H1 (cell line): Measurements from ENCODE around the gene OR5D16. TPM values are rescaled to one million over a fixed set of nuclear protein-coding genes. Genes with fewer than 3 reads are reported as not detected.
"Not testable (repeated sequence)": the region's sequence is repeated elsewhere in the genome, so short reads cannot be mapped to it uniquely, and the experiment has no call there.

Experiments used
- CTCF ChIA-PET: fragments of 300-600 bp; sonication (Branson Sonifier 250); formaldehyde crosslinking; loops from one replicate; lab custom pipeline; 2021; ENCODE audit not compliant: partially characterized antibody; lab: Charles Lee
- POLR2A ChIA-PET: fragments of 300-600 bp; sonication (Branson Sonifier 250); formaldehyde crosslinking; loops from one replicate; lab custom pipeline; 2021; ENCODE audit warnings: inconsistent platforms; ENCODE audit not compliant: partially characterized antibody; lab: Charles Lee
- DNase-seq, 2 experiments: peaks; one replicate each; pipeline versions ENCODE4 v3.0.0 to v3.0.0-alpha.2; 2010 to 2022; ENCODE audit warnings: low spot score in 2 of 2, low read depth in 1 of 2, mixed read lengths in 1 of 2
- FAIRE-seq: peaks from 2 replicates; lab custom pipeline; 2011; peaks lifted over from hg19 to GRCh38; lab: Jason Lieb, UNC
- H2AFZ ChIP-seq: 2 replicates; pipeline ENCODE4 v1.8.1; 2012; ENCODE audit warnings: low read length, inconsistent platforms
- H2AK5ac ChIP-seq: 2 replicates; pipeline ENCODE4 v1.6.1; 2013; ENCODE audit warnings: low read depth, low read length
- H2BK120ac ChIP-seq: replicated peaks from 2 replicates; pipeline ENCODE3; 2013; ENCODE audit warnings: low read depth, low read length, inconsistent platforms
- H2BK12ac ChIP-seq: 2 replicates; pipeline ENCODE4 v1.6.1; 2013; ENCODE audit warnings: low read depth, low read length
- H2BK15ac ChIP-seq: 2 replicates; pipeline ENCODE4 v1.6.1; 2013; ENCODE audit warnings: low read length
- H2BK20ac ChIP-seq: 2 replicates; pipeline ENCODE4 v1.6.1; 2013; ENCODE audit warnings: low read length
- H2BK5ac ChIP-seq: 2 replicates; pipeline ENCODE4 v1.6.1; 2013; ENCODE audit warnings: low read depth, low read length
- H3K14ac ChIP-seq: 2 replicates; pipeline ENCODE4 v1.6.1; 2013; ENCODE audit warnings: inconsistent platforms; ENCODE audit not compliant: insufficient read length
- H3K18ac ChIP-seq: 2 replicates; pipeline ENCODE4 v1.6.1; 2013; ENCODE audit warnings: low read length; ENCODE audit errors: extremely low read depth
- H3K23ac ChIP-seq: 2 replicates; pipeline ENCODE4 v1.6.1; 2013; ENCODE audit warnings: inconsistent platforms; ENCODE audit not compliant: insufficient read length
- H3K23me2 ChIP-seq: 2 replicates; pipeline ENCODE4 v1.6.1; 2013; ENCODE audit warnings: low read depth, low read length
- H3K27ac ChIP-seq: 2 replicates; pipeline ENCODE4 v1.6.1; 2011; ENCODE audit warnings: low read depth, low read length, inconsistent platforms
- H3K27me3 ChIP-seq, 4 experiments: replicated peaks in 1 of 4; 1 replicate in 1 of 4; 2 replicates in 3 of 4; pipeline versions ENCODE4 v1.6.1 to v1.8.1; 2011 to 2013; ENCODE audit warnings: low read length in 3 of 4, mild to moderate bottlenecking in 3 of 4, inconsistent platforms in 2 of 4, mixed read lengths in 2 of 4, moderate library complexity in 1 of 4; ENCODE audit not compliant: control insufficient read depth in 3 of 4, insufficient read depth in 3 of 4; ENCODE audit errors: extremely low read depth in 1 of 4
- H3K36me3 ChIP-seq, 4 experiments: 2 replicates each; pipeline versions ENCODE4 v1.6.1 to v1.8.1; 2011 to 2013; ENCODE audit warnings: mild to moderate bottlenecking in 4 of 4, low read length in 3 of 4, moderate library complexity in 2 of 4, control low read depth in 1 of 4, inconsistent platforms in 1 of 4; ENCODE audit not compliant: insufficient read depth in 4 of 4, control insufficient read depth in 2 of 4
- H3K4ac ChIP-seq: replicated peaks from 2 replicates; pipeline ENCODE3; 2013; ENCODE audit warnings: low read length, low read depth, mixed read lengths, inconsistent platforms; ENCODE audit not compliant: insufficient read length
- H3K4me1 ChIP-seq, 4 experiments: replicated peaks in 1 of 4; 1 replicate in 1 of 4; 2 replicates in 3 of 4; pipeline versions ENCODE4 v1.6.1 to v1.8.1; 2011 to 2013; ENCODE audit warnings: low read length in 3 of 4, inconsistent platforms in 2 of 4, mixed read lengths in 1 of 4; ENCODE audit not compliant: insufficient read depth in 4 of 4, control insufficient read depth in 3 of 4
- H3K4me2 ChIP-seq, 2 experiments: 2 replicates each; pipeline versions ENCODE4 v1.6.1 to v1.8.1; 2011 to 2013; ENCODE audit warnings: low read depth in 2 of 2, low read length in 2 of 2, control low read depth in 1 of 2, inconsistent platforms in 1 of 2, mild to moderate bottlenecking in 1 of 2; ENCODE audit not compliant: insufficient read depth in 1 of 2
- H3K4me3 ChIP-seq, 4 experiments: fragments of 200-600, 300-600 bp in 1 of 4; sonication (generic), shearing (Covaris generic), sonication (Bioruptor Twin) in 1 of 4; 2 replicates each; pipeline versions ENCODE4 v1.5.1 to v1.8.1; 2011 to 2016; ENCODE audit warnings: low read length in 4 of 4, low read depth in 3 of 4, control low read depth in 2 of 4, inconsistent platforms in 2 of 4, mild to moderate bottlenecking in 2 of 4, mixed read lengths in 1 of 4, moderate library complexity in 1 of 4; ENCODE audit not compliant: insufficient read depth in 2 of 4; ENCODE audit errors: extremely low read depth in 1 of 4
- H3K56ac ChIP-seq: replicated peaks from 2 replicates; pipeline ENCODE3; 2013; ENCODE audit warnings: low read depth, mild to moderate bottlenecking, mixed read lengths, low read length, inconsistent platforms; ENCODE audit not compliant: insufficient read length
- H3K79me1 ChIP-seq: 2 replicates; pipeline ENCODE4 v1.6.1; 2013; ENCODE audit warnings: low read depth, low read length, control low read depth
- H3K79me2 ChIP-seq, 2 experiments: 2 replicates each; pipeline versions ENCODE4 v1.6.1 to v1.8.1; 2012 to 2013; ENCODE audit warnings: low read length in 2 of 2, mild to moderate bottlenecking in 2 of 2, inconsistent platforms in 1 of 2; ENCODE audit not compliant: insufficient read depth in 2 of 2, control insufficient read depth in 1 of 2
- H3K9ac ChIP-seq, 4 experiments: replicated peaks in 1 of 4; 1 replicate in 1 of 4; 2 replicates in 3 of 4; pipeline versions ENCODE4 v1.6.1 to v1.8.1; 2011 to 2013; ENCODE audit warnings: low read depth in 3 of 4, low read length in 3 of 4, control low read depth in 2 of 4, mild to moderate bottlenecking in 2 of 4, moderate library complexity in 2 of 4, inconsistent platforms in 1 of 4; ENCODE audit errors: extremely low read depth in 1 of 4
- H3K9me3 ChIP-seq, 2 experiments: 2 replicates each; pipeline versions ENCODE4 v1.6.1 to v1.8.1; 2012 to 2013; ENCODE audit warnings: mild to moderate bottlenecking in 2 of 2, moderate library complexity in 2 of 2, control low read depth in 1 of 2, inconsistent platforms in 1 of 2, low read depth in 1 of 2, low read length in 1 of 2, mixed read lengths in 1 of 2; ENCODE audit not compliant: insufficient read depth in 2 of 2
- H4K20me1 ChIP-seq, 2 experiments: replicated peaks in 1 of 2; 2 replicates each; pipeline versions ENCODE3 to v1.8.1; 2011 to 2013; ENCODE audit warnings: inconsistent platforms in 2 of 2, low read length in 2 of 2, mild to moderate bottlenecking in 1 of 2; ENCODE audit not compliant: insufficient read depth in 2 of 2, control insufficient read depth in 1 of 2
- H4K5ac ChIP-seq: 2 replicates; pipeline ENCODE4 v1.6.1; 2013; ENCODE audit warnings: low read length, low read depth, mixed read lengths, inconsistent platforms; ENCODE audit not compliant: insufficient read length
- H4K8ac ChIP-seq: 2 replicates; pipeline ENCODE4 v1.8.0; 2013; ENCODE audit warnings: mild to moderate bottlenecking, moderate library complexity, low read length, inconsistent platforms; ENCODE audit not compliant: insufficient read depth; ENCODE audit errors: extremely low read depth
- H4K91ac ChIP-seq: replicated peaks from 2 replicates; pipeline ENCODE3; 2013; ENCODE audit warnings: low read length, mixed read lengths, inconsistent platforms; ENCODE audit not compliant: insufficient read length
- WGBS, 2 experiments: shearing (Covaris generic) in 1 of 2; methylation state at CpG; one replicate each; pipeline versions ENCODE4 v1.1.6 to v1.1.7; 2013 to 2015; ENCODE audit warnings: low lambda C conversion rate in 2 of 2, mixed read lengths in 2 of 2, inconsistent platforms in 1 of 2, low coverage in 1 of 2, missing lambda C conversion rate in 1 of 2; ENCODE audit not compliant: insufficient replicate concordance in 2 of 2, insufficient coverage in 1 of 2, insufficient read length in 1 of 2; ENCODE audit errors: extremely low coverage in 1 of 2, missing lambda C conversion rate in 1 of 2; 5-methylcytosine and 5-hydroxymethylcytosine counted together
- polyA plus RNA-seq, 7 experiments: library from polyadenylated mRNA; depleted of rRNA in 3 of 7; stranded (reverse) in 5 of 7; unstranded in 2 of 7; fragments of >200 nt in 5 of 7; fragments of 200-250 nt in 2 of 7; gene quantifications; 1 replicate in 5 of 7; 2 replicates in 1 of 7; 4 replicates in 1 of 7; pipeline versions ENCODE4 v1.2.1 to v1.2.3, GENCODE V29; 2011 to 2013; ENCODE audit warnings: missing spikeins in 2 of 7, mixed read lengths in 2 of 7
- total RNA-seq: library from RNA; stranded (reverse); fragmentation: NEBNext Ultra II Directional; extraction: Animal tissue kit (Norgen Biotek cat#: 25700); gene quantifications from 2 replicates; pipeline ENCODE4 v1.2.1, GENCODE V29; 2021

OR5D16 gene
- total and polyA plus RNA-seq, 2 of the 8 experiments (the other 6 are each of a cell fraction or from before 2014, with no cell fraction given) = not detected

DNA sequence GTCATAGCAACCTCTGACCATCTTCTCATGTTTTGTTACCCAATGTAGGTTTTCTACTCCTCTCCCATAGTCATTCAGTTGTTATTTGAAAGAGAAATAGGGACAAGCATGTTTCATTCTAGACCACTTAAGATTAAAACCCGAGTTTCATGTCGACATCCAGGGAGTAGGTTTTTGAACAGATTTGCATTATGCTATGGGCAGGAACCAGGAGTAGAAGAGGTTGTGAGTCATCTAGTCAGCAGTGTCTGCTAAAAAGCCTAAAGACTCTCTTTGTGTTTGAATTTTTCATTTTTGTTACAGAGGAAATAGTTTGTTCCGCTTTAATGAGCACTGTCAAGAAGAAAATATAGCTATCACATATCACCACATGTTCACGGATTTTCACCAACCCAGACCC is 46.4 kb downstream of the OR5D16 start:
- H4K8ac ChIP-seq, H2BK20ac ChIP-seq, H3K79me2 ChIP-seq, H4K20me1 ChIP-seq, H2BK5ac ChIP-seq, H2AFZ ChIP-seq, H2BK120ac ChIP-seq, H2AK5ac ChIP-seq, H3K23me2 ChIP-seq, DNase-seq, H3K4me2 ChIP-seq, H3K4me3 ChIP-seq, H4K5ac ChIP-seq, H3K56ac ChIP-seq, H3K18ac ChIP-seq, H3K4ac ChIP-seq, H3K79me1 ChIP-seq, H3K14ac ChIP-seq, H3K36me3 ChIP-seq, H4K91ac ChIP-seq, H2BK15ac ChIP-seq, FAIRE-seq, POLR2A ChIA-PET, CTCF ChIA-PET, H3K9me3 ChIP-seq, H3K27ac ChIP-seq, H3K23ac ChIP-seq, H3K9ac ChIP-seq, H2BK12ac ChIP-seq, H3K4me1 ChIP-seq, H3K27me3 ChIP-seq: not testable (repeated sequence)
- 91% methylated on average over 4 of the region's 4 CpGs; no CpG with 5 or more reads in 1 of the 2 experiments for WGBS, 2 experiments

DNA sequence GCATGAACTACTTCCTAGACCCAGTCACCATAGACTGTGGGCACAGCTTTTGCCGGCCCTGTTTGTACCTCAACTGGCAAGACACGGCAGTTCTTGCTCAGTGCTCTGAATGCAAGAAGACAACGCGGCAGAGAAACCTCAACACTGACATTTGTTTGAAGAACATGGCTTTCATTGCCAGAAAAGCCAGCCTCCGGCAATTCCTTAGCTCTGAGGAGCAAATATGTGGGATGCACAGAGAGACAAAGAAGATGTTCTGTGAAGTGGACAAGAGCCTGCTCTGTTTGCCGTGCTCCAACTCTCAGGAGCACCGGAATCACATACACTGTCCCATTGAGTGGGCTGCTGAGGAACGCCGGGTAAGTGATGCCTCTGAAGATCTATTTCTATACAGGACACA is 46.9 kb downstream of the OR5D16 start:
- H3K4me3 ChIP-seq, DNase-seq, H2BK15ac ChIP-seq, H2BK5ac ChIP-seq, H4K5ac ChIP-seq, H3K4me2 ChIP-seq, CTCF ChIA-PET, POLR2A ChIA-PET, H2BK120ac ChIP-seq, H3K27ac ChIP-seq, FAIRE-seq, H3K23me2 ChIP-seq, H3K4ac ChIP-seq, H3K56ac ChIP-seq, H4K8ac ChIP-seq, H2AFZ ChIP-seq, H3K79me1 ChIP-seq, H2BK20ac ChIP-seq, H3K9me3 ChIP-seq, H4K20me1 ChIP-seq, H2AK5ac ChIP-seq, H3K14ac ChIP-seq, H3K18ac ChIP-seq, H2BK12ac ChIP-seq, H3K79me2 ChIP-seq, H3K23ac ChIP-seq, H3K9ac ChIP-seq, H3K27me3 ChIP-seq, H3K4me1 ChIP-seq, H4K91ac ChIP-seq, H3K36me3 ChIP-seq: not testable (repeated sequence)
- 91% methylated on average over 9 of the region's 9 CpGs; no CpG with 5 or more reads in 1 of the 2 experiments for WGBS, 2 experiments
